HEK293 (cell line): ENCODE measurements around the gene CIPC.

ENCODE experiments used
- BCL11A ChIP-seq: fragments of 450-650 bp; formaldehyde crosslinking; IDR thresholded peaks from 2 replicates; pipeline ENCODE4 v1.5.1; 2016; ENCODE audit warnings: low read depth, missing biosample characterization, missing genetic modification characterization
- KLF16 ChIP-seq: fragments of 450-650 bp; formaldehyde crosslinking; IDR thresholded peaks from 2 replicates; pipeline ENCODE4 v1.5.1; 2017; ENCODE audit warnings: missing biosample characterization, missing genetic modification characterization
- KLF9 ChIP-seq: fragments of 450-650 bp; formaldehyde crosslinking; IDR thresholded peaks from 2 replicates; pipeline ENCODE4 v1.5.1; 2016; ENCODE audit warnings: missing biosample characterization, missing genetic modification characterization, low read depth
- ZNF138 ChIP-seq: fragments of 450-650 bp; formaldehyde crosslinking; IDR thresholded peaks from 2 replicates; pipeline ENCODE4 v1.5.1; 2016; ENCODE audit warnings: missing biosample characterization, missing genetic modification characterization, borderline replicate concordance
- ZNF140 ChIP-seq: fragments of 450-650 bp; formaldehyde crosslinking; IDR thresholded peaks from 2 replicates; pipeline ENCODE4 v1.5.1; 2016; ENCODE audit warnings: missing biosample characterization, missing genetic modification characterization
- ZNF274 ChIP-seq, 2 experiments: fragments of 200-500 bp in 1 of 2; fragments of 450-650 bp in 1 of 2; sonication (Bioruptor generic) in 1 of 2; formaldehyde crosslinking in 1 of 2; IDR thresholded peaks; 2 replicates each; pipeline versions ENCODE4 v1.5.1 to v1.6.1; 2014 to 2016; ENCODE audit warnings: borderline replicate concordance in 1 of 2, inconsistent platforms in 1 of 2, low read length in 1 of 2, missing biosample characterization in 1 of 2, missing genetic modification characterization in 1 of 2
- ZNF837 ChIP-seq: fragments of 450-650 bp; formaldehyde crosslinking; IDR thresholded peaks from 2 replicates; pipeline ENCODE4 v1.5.1; 2016; ENCODE audit warnings: missing biosample characterization, missing genetic modification characterization
- TF ChIP-seq, protein P1 (sequence below): fragments of 450-650 bp; formaldehyde crosslinking; IDR thresholded peaks from 2 replicates; pipeline ENCODE4 v1.5.1; 2016; ENCODE audit warnings: missing biosample characterization, missing genetic modification characterization
- TF ChIP-seq, protein P2 (sequence below): fragments of 450-650 bp; formaldehyde crosslinking; IDR thresholded peaks from 2 replicates; pipeline ENCODE4 v1.5.1; 2016; ENCODE audit warnings: missing biosample characterization, missing genetic modification characterization

DNA sequence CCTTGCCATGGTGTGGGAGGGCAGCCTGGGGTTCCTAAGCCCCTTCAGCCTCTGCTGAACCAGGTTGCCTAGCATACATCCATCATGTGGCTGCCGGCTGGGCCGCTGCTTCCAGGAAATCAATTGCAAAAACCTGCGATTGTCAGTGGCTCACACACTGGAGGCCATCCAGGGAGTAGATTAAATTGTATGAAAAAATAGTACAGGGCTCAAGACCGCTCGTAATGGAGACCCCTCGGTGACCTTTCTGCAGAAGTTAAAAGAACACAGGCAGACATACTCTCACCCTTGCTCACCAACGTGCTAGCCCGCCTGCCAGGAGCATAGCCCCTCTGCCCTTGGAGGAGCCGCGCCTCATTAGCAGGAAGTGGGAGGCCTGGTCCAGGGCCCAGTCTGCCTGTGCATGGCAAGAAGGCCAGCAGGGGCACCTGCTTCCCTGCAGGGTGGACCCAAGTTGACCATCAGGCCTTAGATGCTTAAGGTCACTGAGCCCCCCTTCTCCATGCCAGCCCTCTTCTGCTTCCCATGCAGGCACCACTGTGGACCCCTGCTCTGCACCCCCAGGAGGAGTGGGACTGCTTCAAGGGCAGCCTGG lies 31.4 kb upstream of the CIPC start:
- TF ChIP-seq ZNF138 (no peak), KLF9 (tag by site-specific recombination) (no peak), ZNF837 (no peak), KLF16 (tag by site-specific recombination) (no peak), ZNF140 (tag by site-specific recombination) (no peak), ZNF274 (IDR thresholded peaks at IDR 0.05; ENCODE audit: low read length) (no peak), ZNF274 (tag by site-specific recombination; IDR thresholded peaks at IDR 0.05; ENCODE audit: borderline replicate concordance) (no peak), BCL11A (tag by site-specific recombination) (no peak)
- TF ChIP-seq, protein P1, sequence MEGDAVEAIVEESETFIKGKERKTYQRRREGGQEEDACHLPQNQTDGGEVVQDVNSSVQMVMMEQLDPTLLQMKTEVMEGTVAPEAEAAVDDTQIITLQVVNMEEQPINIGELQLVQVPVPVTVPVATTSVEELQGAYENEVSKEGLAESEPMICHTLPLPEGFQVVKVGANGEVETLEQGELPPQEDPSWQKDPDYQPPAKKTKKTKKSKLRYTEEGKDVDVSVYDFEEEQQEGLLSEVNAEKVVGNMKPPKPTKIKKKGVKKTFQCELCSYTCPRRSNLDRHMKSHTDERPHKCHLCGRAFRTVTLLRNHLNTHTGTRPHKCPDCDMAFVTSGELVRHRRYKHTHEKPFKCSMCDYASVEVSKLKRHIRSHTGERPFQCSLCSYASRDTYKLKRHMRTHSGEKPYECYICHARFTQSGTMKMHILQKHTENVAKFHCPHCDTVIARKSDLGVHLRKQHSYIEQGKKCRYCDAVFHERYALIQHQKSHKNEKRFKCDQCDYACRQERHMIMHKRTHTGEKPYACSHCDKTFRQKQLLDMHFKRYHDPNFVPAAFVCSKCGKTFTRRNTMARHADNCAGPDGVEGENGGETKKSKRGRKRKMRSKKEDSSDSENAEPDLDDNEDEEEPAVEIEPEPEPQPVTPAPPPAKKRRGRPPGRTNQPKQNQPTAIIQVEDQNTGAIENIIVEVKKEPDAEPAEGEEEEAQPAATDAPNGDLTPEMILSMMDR (tag by site-specific recombination), result no peak
- TF ChIP-seq, protein P2, sequence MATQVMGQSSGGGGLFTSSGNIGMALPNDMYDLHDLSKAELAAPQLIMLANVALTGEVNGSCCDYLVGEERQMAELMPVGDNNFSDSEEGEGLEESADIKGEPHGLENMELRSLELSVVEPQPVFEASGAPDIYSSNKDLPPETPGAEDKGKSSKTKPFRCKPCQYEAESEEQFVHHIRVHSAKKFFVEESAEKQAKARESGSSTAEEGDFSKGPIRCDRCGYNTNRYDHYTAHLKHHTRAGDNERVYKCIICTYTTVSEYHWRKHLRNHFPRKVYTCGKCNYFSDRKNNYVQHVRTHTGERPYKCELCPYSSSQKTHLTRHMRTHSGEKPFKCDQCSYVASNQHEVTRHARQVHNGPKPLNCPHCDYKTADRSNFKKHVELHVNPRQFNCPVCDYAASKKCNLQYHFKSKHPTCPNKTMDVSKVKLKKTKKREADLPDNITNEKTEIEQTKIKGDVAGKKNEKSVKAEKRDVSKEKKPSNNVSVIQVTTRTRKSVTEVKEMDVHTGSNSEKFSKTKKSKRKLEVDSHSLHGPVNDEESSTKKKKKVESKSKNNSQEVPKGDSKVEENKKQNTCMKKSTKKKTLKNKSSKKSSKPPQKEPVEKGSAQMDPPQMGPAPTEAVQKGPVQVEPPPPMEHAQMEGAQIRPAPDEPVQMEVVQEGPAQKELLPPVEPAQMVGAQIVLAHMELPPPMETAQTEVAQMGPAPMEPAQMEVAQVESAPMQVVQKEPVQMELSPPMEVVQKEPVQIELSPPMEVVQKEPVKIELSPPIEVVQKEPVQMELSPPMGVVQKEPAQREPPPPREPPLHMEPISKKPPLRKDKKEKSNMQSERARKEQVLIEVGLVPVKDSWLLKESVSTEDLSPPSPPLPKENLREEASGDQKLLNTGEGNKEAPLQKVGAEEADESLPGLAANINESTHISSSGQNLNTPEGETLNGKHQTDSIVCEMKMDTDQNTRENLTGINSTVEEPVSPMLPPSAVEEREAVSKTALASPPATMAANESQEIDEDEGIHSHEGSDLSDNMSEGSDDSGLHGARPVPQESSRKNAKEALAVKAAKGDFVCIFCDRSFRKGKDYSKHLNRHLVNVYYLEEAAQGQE (tag by site-specific recombination), result no peak
